H54 (cell line): ENCODE results near the gene WWOX.

Experiments
- DNase-seq: peaks from one replicate; pipeline ENCODE4 v3.0.0; 2011; ENCODE audit warnings: low spot score, mixed read lengths; ENCODE audit not compliant: insufficient read length
- FAIRE-seq: peaks from 3 replicates; lab custom pipeline; 2011; peaks lifted over from hg19 to GRCh38; lab: Jason Lieb, UNC
- POLR2A ChIP-seq: IDR thresholded peaks from 2 replicates; pipeline ENCODE4 v1.6.1; 2011; ENCODE audit warnings: low read depth, mild to moderate bottlenecking, low read length

Gene WWOX

DNA sequence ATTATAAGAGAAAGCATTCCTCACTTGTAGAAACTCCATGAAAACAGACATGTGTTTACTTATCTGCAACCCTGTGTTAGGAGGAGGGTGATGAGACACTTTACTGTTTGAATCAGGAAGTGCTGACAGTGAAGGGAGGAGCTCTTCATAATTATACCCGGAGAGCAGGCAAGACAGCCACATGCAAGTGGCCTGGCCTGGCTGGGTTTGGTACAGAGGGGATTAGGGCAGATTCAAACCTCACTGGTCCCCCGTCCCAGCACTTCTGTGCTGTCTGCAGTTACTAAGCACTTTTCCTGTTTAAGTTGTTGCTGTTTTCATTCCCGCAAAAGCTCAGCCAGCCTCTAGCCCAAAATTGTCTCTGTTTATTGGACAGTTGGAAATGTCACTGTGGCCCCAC, 78.5 kb downstream of the WWOX start:
- FAIRE-seq (no peak), DNase-seq (no peak)
- no peak for TF ChIP-seq POLR2A

GRCh38 chr16:78179666-78180065, 80.2 kb downstream of the WWOX start:
- DNase-seq = no peak
- FAIRE-seq = no peak
- no peak for TF ChIP-seq POLR2A

DNA sequence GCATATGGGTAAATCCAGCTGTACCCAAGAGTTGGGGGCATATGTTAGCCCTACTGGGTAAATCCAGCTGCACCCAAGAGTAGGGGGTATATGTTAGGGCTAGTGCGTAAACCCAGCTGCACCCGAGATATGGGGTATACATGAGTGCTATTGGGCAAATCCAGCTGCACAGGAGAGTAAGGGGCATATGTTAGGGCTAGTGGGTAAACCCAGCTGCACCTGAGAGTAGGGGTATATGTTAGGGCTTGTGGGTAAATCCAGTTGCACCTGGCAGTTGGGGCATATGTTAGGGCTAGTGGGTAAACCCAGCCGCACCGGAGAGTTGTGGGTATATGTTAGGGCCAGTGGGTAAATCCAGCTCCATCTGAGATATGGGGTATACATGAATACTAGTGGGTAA, 80.9 kb downstream of the WWOX start:
- no peak for FAIRE-seq
- no peak for DNase-seq
- no peak for TF ChIP-seq POLR2A

DNA sequence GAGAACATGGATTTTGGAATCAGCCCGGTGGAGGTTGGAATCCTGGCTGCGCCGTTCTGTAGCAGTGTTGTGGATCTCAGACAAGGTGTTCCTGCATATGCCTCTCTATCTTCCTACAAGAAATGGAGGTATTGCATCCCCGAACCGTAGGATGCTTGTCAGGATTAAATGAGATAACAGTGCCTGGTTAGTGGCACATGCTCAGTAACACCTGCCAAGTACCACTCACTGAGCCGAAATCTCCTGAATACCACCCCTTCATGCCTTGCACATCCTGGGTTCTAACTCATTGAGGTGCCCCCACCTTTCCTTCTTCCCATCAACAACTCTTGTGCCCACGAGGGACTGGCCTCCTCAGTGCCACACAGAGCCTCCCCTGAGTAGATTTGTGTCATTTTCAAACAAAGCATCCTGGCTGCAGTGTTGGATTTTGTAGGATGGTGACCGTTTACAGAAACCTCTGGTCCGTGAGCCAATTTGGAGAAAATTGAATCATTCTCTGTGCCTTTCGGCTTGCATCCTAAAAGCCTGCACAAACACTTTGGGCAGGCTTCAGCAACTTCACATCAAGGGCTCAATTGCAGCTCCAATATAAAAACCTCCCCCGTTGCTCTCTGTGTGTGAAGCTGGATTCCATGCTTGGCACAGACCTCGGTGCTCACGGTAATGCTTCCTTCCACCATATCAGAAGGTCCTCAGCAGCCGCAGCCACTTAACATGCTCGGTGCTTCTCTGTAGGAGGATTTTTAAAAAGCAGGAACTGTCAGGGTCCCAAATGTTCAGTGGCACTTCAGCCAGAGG, 84.2 kb downstream of the WWOX start:
- DNase-seq = no peak
- TF ChIP-seq POLR2A = no peak
- FAIRE-seq = no peak

- DNase-seq (no peak), FAIRE-seq (no peak)
- TF ChIP-seq POLR2A = no peak
Measured at GRCh38 chr16:78184238-78185183, 85.1 kb downstream of the WWOX start.

GRCh38 chr16:78189121-78189520, 89.7 kb downstream of the WWOX start:
- TF ChIP-seq POLR2A = no peak
- no peak for FAIRE-seq

GRCh38 chr16:78192734-78193488, 93.5 kb downstream of the WWOX start:
- no peak for DNase-seq
- no peak for FAIRE-seq
- no peak for TF ChIP-seq POLR2A

More at GRCh38 chr16:78189121-78189520, 89.7 kb downstream of the WWOX start:
- no peak for DNase-seq

DNA sequence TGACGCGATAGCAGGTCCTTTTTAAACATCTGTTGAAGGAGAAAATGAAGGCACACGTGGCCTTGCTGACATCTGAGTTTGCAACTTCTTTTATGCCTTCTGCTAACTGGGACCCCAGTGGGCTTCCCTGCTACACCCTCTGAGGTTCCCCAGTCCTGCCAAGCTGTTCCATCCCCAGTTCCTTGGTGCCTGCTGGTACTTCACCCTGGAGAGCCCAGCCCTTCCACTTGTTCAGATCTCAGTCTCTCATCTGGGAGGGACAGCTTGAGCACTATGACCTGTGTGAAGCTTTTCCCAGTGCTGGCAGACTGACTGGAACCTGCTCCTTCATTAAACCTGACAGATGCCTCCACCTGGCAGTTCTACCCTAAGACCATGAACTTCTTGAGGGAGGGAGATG, 95.5 kb downstream of the WWOX start:
- DNase-seq (no peak), FAIRE-seq (no peak)
- no peak for TF ChIP-seq POLR2A

DNA sequence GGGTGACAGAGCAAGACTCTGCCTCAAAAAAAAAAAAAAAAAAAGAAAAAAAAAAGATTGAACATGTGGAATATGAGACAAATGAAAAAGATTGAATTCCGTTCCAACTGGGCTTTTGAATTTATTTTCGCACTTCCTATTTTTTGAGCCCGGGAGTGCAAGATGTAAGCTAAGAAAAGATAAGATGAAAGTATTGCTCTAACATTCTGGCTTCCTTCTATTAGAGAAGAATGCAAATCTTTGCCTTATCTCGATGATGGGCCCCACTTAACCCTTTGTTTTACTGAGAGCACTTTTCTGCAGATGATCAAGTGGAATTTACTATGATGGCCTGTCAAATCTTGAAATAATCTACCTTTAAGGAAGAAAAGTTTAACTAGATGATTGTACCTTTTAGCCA, 96.3 kb downstream of the WWOX start:
- TF ChIP-seq POLR2A = no peak
- FAIRE-seq = no peak
- no peak for DNase-seq

- no peak for TF ChIP-seq POLR2A
- FAIRE-seq (no peak), DNase-seq (no peak)
Measured at GRCh38 chr16:78196502-78196901, 97.0 kb downstream of the WWOX start.

- FAIRE-seq (no peak), DNase-seq (no peak)
- TF ChIP-seq POLR2A = no peak
Measured at GRCh38 chr16:78198288-78198687, 98.8 kb downstream of the WWOX start.

- FAIRE-seq (no peak), DNase-seq (no peak)
- TF ChIP-seq POLR2A = no peak
Measured at GRCh38 chr16:78199325-78200022, 100.0 kb downstream of the WWOX start.

GRCh38 chr16:78200023-78200389, 100.6 kb downstream of the WWOX start:
- FAIRE-seq = no peak
- no peak for DNase-seq
- no peak for TF ChIP-seq POLR2A
